CD8-positive, alpha-beta memory T cell (primary cell): Measurements from ENCODE around the gene SAMD13. TPM values are rescaled to one million over a fixed set of nuclear protein-coding genes. Genes with fewer than 3 reads are reported as not detected.

Experiments
- CTCF ChIA-PET: fragments of 350-600 bp; sonication (Branson Sonifier 250); formaldehyde crosslinking; loops from one replicate; lab custom pipeline; 2021; ENCODE audit warnings: antibody characterized with exemption; lab: Charles Lee
- POLR2A ChIA-PET: fragments of 350-600 bp; sonication (Branson Sonifier 250); formaldehyde crosslinking; loops from one replicate; lab custom pipeline; 2021; ENCODE audit warnings: antibody characterized with exemption; lab: Charles Lee
- DNase-seq, 5 donors: peaks; one replicate each; pipeline versions ENCODE4 v3.0.0 to v3.0.0-alpha.2; 2020 to 2022; ENCODE audit warnings: mixed read lengths in 1 of 5
- H3K27ac ChIP-seq: one replicate; pipeline ENCODE4 v1.7.0; 2013; ENCODE audit warnings: low read depth, mild to moderate bottlenecking, low read length, moderate library complexity
- H3K27me3 ChIP-seq: 2 replicates; pipeline ENCODE4 v1.7.0; 2013; ENCODE audit warnings: low read length, mild to moderate bottlenecking; ENCODE audit not compliant: insufficient read depth, poor library complexity, severe bottlenecking
- H3K36me3 ChIP-seq: 2 replicates; pipeline ENCODE4 v1.7.0; 2013; ENCODE audit warnings: mild to moderate bottlenecking, low read length, moderate library complexity; ENCODE audit not compliant: insufficient read depth
- H3K4me1 ChIP-seq: 2 replicates; pipeline ENCODE4 v1.7.0; 2013; ENCODE audit warnings: mild to moderate bottlenecking, low read length, moderate library complexity; ENCODE audit not compliant: insufficient read depth
- H3K4me3 ChIP-seq: 2 replicates; pipeline ENCODE4 v1.7.0; 2013; ENCODE audit warnings: mild to moderate bottlenecking, low read length
- H3K9me3 ChIP-seq: 2 replicates; pipeline ENCODE4 v1.7.0; 2013; ENCODE audit warnings: mild to moderate bottlenecking, low read length
- H3K27ac Mint-ChIP-seq, 8 donors: one replicate each; pipeline ENCODE4 v1.8.0; 2020 to 2021; ENCODE audit warnings: mixed read lengths in 8 of 8, mild to moderate bottlenecking in 6 of 8, inconsistent platforms in 3 of 8, moderate library complexity in 3 of 8
- H3K27me3 Mint-ChIP-seq, 2 donors: one replicate each; pipeline ENCODE4 v1.8.0; 2020 to 2021; ENCODE audit warnings: mixed read lengths in 2 of 2, mild to moderate bottlenecking in 1 of 2, moderate library complexity in 1 of 2
- H3K36me3 Mint-ChIP-seq, 3 donors: one replicate each; pipeline ENCODE4 v1.8.0; 2020 to 2021; ENCODE audit warnings: mixed read lengths in 3 of 3, inconsistent platforms in 1 of 3, mild to moderate bottlenecking in 1 of 3
- H3K4me1 Mint-ChIP-seq, 3 donors: one replicate each; pipeline ENCODE4 v1.8.0; 2020 to 2021; ENCODE audit warnings: mixed read lengths in 3 of 3, inconsistent platforms in 1 of 3, mild to moderate bottlenecking in 1 of 3
- H3K4me3 Mint-ChIP-seq, 7 donors: one replicate each; pipeline ENCODE4 v1.8.0; 2020 to 2021; ENCODE audit warnings: mixed read lengths in 7 of 7, mild to moderate bottlenecking in 6 of 7, moderate library complexity in 4 of 7, inconsistent platforms in 2 of 7
- H3K9me3 Mint-ChIP-seq, 5 donors: one replicate each; pipeline ENCODE4 v1.8.0; 2020 to 2022; ENCODE audit warnings: mixed read lengths in 5 of 5, mild to moderate bottlenecking in 3 of 5, moderate library complexity in 2 of 5, inconsistent platforms in 1 of 5
- polyA plus RNA-seq: library from polyadenylated mRNA; unstranded; fragments of 300-500 nt; fragmentation: Illumina TruSeq; gene quantifications from one replicate; pipeline ENCODE4 v1.2.3, GENCODE V29; 2021
- total RNA-seq, 2 experiments: library from RNA; stranded (reverse); gene quantifications; one replicate each; pipeline ENCODE4 v1.2.3, GENCODE V29; 2021

Gene SAMD13
- total and polyA plus RNA-seq, 3 experiments from 2014 or later, result 0.35 to 0.48 (median 0.39) TPM

GRCh38 chr1:84260852-84261518 is 40.5 kb upstream of the SAMD13 start:
- no peak overlapping the region for H3K4me3 Mint-ChIP-seq
- POLR2A ChIA-PET, result no interaction called here

GRCh38 chr1:84264961-84265360 is 36.5 kb upstream of the SAMD13 start:
- Histone ChIP-seq H3K9me3 (no peaks in the 10 kb centered on the region), H3K4me1 (no peaks in the 10 kb centered on the region), H3K36me3 (no peaks in the 10 kb centered on the region), H3K27ac (no peak overlapping the region), H3K27me3 (peaks cover 3% of the 10 kb centered on the region), H3K4me3 (no peak overlapping the region)
- POLR2A ChIA-PET, result interaction anchor here (0.7 kb wide), 1 partner anchor 82 kb away, joined by 4 read pairs; no protein-coding TSS in a partner anchor
- Mint-ChIP-seq H3K36me3 (no peaks in the 10 kb centered on the region), H3K27me3 (no peaks in the 10 kb centered on the region), H3K9me3 (no peaks in the 10 kb centered on the region), H3K4me1 (no peaks in the 10 kb centered on the region), H3K4me3 (no peak overlapping the region), H3K27ac (peak overlapping the region in 1 of 8 donors; percentile 68)
- DNase-seq, result no peak
- CTCF ChIA-PET, result interaction anchor here (0.6 kb wide), 1 partner anchor 36 kb away, joined by 3 read pairs; no protein-coding TSS in a partner anchor

More at GRCh38 chr1:84260852-84261518, 40.5 kb upstream of the SAMD13 start:
- CTCF ChIA-PET, result no interaction called here
- H3K4me1 ChIP-seq, result no peaks in the 10 kb centered on the region
- no peak for DNase-seq
- no peaks in the 10 kb centered on the region for H3K9me3 Mint-ChIP-seq
- H3K27me3 Mint-ChIP-seq, result no peaks in the 10 kb centered on the region
- H3K36me3 Mint-ChIP-seq, result peaks cover 0 to 3% (median 0%) of the 10 kb centered on the region in 3 donors
- H3K4me1 Mint-ChIP-seq, result no peaks in the 10 kb centered on the region
- no peaks in the 10 kb centered on the region for H3K27me3 ChIP-seq
- H3K27ac Mint-ChIP-seq, result no peak overlapping the region
- H3K9me3 ChIP-seq, result no peaks in the 10 kb centered on the region
- no peak overlapping the region for H3K4me3 ChIP-seq
- H3K27ac ChIP-seq, result no peak overlapping the region
- H3K36me3 ChIP-seq, result no peaks in the 10 kb centered on the region

GRCh38 chr1:84265867-84266266 is 35.6 kb upstream of the SAMD13 start:
- no peaks in the 10 kb centered on the region for H3K27me3 Mint-ChIP-seq
- ChIA-PET POLR2A (no interaction called here), CTCF (interaction anchor here (0.7 kb wide), 1 partner anchor 11 kb away, joined by 3 read pairs; no protein-coding TSS in a partner anchor)
- H3K9me3 ChIP-seq, result no peaks in the 10 kb centered on the region
- H3K36me3 ChIP-seq, result no peaks in the 10 kb centered on the region
- peaks cover 3% of the 10 kb centered on the region for H3K27me3 ChIP-seq
- H3K27ac Mint-ChIP-seq, result no peak overlapping the region
- H3K4me3 Mint-ChIP-seq, result no peak overlapping the region
- H3K4me1 Mint-ChIP-seq, result peaks cover 0 to 1% (median under 1%) of the 10 kb centered on the region in 3 donors
- no peak for DNase-seq
- no peak overlapping the region for H3K4me3 ChIP-seq
- H3K4me1 ChIP-seq, result no peaks in the 10 kb centered on the region
- H3K36me3 Mint-ChIP-seq, result no peaks in the 10 kb centered on the region
- H3K9me3 Mint-ChIP-seq, result no peaks in the 10 kb centered on the region
- H3K27ac ChIP-seq, result no peak overlapping the region

- Histone ChIP-seq H3K36me3 (no peaks in the 10 kb centered on the region), H3K27me3 (peaks cover 3% of the 10 kb centered on the region), H3K4me1 (no peaks in the 10 kb centered on the region), H3K9me3 (no peaks in the 10 kb centered on the region), H3K4me3 (no peak overlapping the region), H3K27ac (no peak overlapping the region)
- Mint-ChIP-seq H3K4me1 (peaks cover 7 to 10% (median 9%) of the 10 kb centered on the region in 3 donors), H3K27ac (peak overlapping the region in 1 of 8 donors; percentile 72), H3K4me3 (no peak overlapping the region), H3K36me3 (no peaks in the 10 kb centered on the region), H3K9me3 (no peaks in the 10 kb centered on the region), H3K27me3 (no peaks in the 10 kb centered on the region)
- DNase-seq, result no peak
- ChIA-PET POLR2A (no interaction called here), CTCF (interaction anchor here (0.7 kb wide), 1 partner anchor 11 kb away, joined by 3 read pairs; no protein-coding TSS in a partner anchor)
Observed at GRCh38 chr1:84266748-84267147, 34.8 kb upstream of the SAMD13 start.

GRCh38 chr1:84267476-84267875 is 34.0 kb upstream of the SAMD13 start:
- H3K36me3 Mint-ChIP-seq, result no peaks in the 10 kb centered on the region
- Histone ChIP-seq H3K36me3 (no peaks in the 10 kb centered on the region), H3K4me1 (no peaks in the 10 kb centered on the region), H3K9me3 (no peaks in the 10 kb centered on the region), H3K27ac (no peak overlapping the region), H3K4me3 (no peak overlapping the region), H3K27me3 (peaks cover 3% of the 10 kb centered on the region)
- peaks cover 7 to 13% (median 10%) of the 10 kb centered on the region in 3 donors for H3K4me1 Mint-ChIP-seq
- H3K4me3 Mint-ChIP-seq, result no peak overlapping the region
- H3K27ac Mint-ChIP-seq, result no peak overlapping the region
- no peak for DNase-seq
- no peaks in the 10 kb centered on the region for H3K27me3 Mint-ChIP-seq
- ChIA-PET POLR2A (no interaction called here), CTCF (no interaction called here)
- H3K9me3 Mint-ChIP-seq, result no peaks in the 10 kb centered on the region

- no peaks in the 10 kb centered on the region for H3K9me3 ChIP-seq
- no peaks in the 10 kb centered on the region for H3K36me3 ChIP-seq
- H3K4me3 ChIP-seq, result no peak overlapping the region
- ChIA-PET POLR2A (no interaction called here), CTCF (no interaction called here)
- no peaks in the 10 kb centered on the region for H3K36me3 Mint-ChIP-seq
- H3K27me3 ChIP-seq, result peaks cover 3% of the 10 kb centered on the region
- no peak overlapping the region for H3K4me3 Mint-ChIP-seq
- no peaks in the 10 kb centered on the region for H3K9me3 Mint-ChIP-seq
- H3K27me3 Mint-ChIP-seq, result no peaks in the 10 kb centered on the region
- no peak overlapping the region for H3K27ac Mint-ChIP-seq
- H3K4me1 ChIP-seq, result no peaks in the 10 kb centered on the region
- DNase-seq, result no peak
- H3K27ac ChIP-seq, result no peak overlapping the region
- peaks cover 7 to 13% (median 10%) of the 10 kb centered on the region in 3 donors for H3K4me1 Mint-ChIP-seq
Observed at GRCh38 chr1:84268346-84268745, 33.2 kb upstream of the SAMD13 start.

- Histone ChIP-seq H3K27me3 (peaks cover 3% of the 10 kb centered on the region), H3K4me3 (no peak overlapping the region), H3K36me3 (no peaks in the 10 kb centered on the region), H3K27ac (no peak overlapping the region), H3K9me3 (no peaks in the 10 kb centered on the region), H3K4me1 (no peaks in the 10 kb centered on the region)
- no peak for DNase-seq
- Mint-ChIP-seq H3K36me3 (peaks cover 0 to 4% (median 0%) of the 10 kb centered on the region in 3 donors), H3K9me3 (no peaks in the 10 kb centered on the region), H3K4me3 (no peak overlapping the region), H3K4me1 (peaks cover 7 to 13% (median 10%) of the 10 kb centered on the region in 3 donors), H3K27ac (no peak overlapping the region), H3K27me3 (no peaks in the 10 kb centered on the region)
- POLR2A ChIA-PET, result no interaction called here
- CTCF ChIA-PET, result no interaction called here
Observed at GRCh38 chr1:84269306-84269705, 32.2 kb upstream of the SAMD13 start.

GRCh38 chr1:84271441-84272151 is 29.9 kb upstream of the SAMD13 start:
- Histone ChIP-seq H3K4me1 (no peaks in the 10 kb centered on the region), H3K27me3 (peaks cover 3% of the 10 kb centered on the region), H3K36me3 (no peaks in the 10 kb centered on the region), H3K4me3 (no peak overlapping the region), H3K27ac (no peak overlapping the region), H3K9me3 (no peaks in the 10 kb centered on the region)
- H3K27me3 Mint-ChIP-seq, result peaks cover 0 to under 1% of the 10 kb centered on the region in 2 donors
- peaks cover 0 to 4% (median 0%) of the 10 kb centered on the region in 3 donors for H3K36me3 Mint-ChIP-seq
- ChIA-PET CTCF (no interaction called here), POLR2A (no interaction called here)
- DNase-seq, result peak in 1 of 5 donors; percentile 7
- H3K9me3 Mint-ChIP-seq, result no peaks in the 10 kb centered on the region
- H3K4me3 Mint-ChIP-seq, result peak overlapping the region in 5 of 7 donors; percentile 13 to 63 (median 27)
- peaks cover 7 to 13% (median 10%) of the 10 kb centered on the region in 3 donors for H3K4me1 Mint-ChIP-seq
- peak overlapping the region in 7 of 8 donors; percentile 35 to 88 (median 71) for H3K27ac Mint-ChIP-seq
